ENCODE results near the gene TANGO6.

- TF ChIP-seq EZH2 (IDR thresholded peaks at IDR 0.05; ENCODE audit: low read length), result no peak
- no peak for TF ChIP-seq CTCF (optimal IDR thresholded peaks at IDR 0.05 in 1 of 3, IDR thresholded peaks at IDR 0.05 in 1 of 3, conservative IDR thresholded peaks at IDR 0.05 in 1 of 3; ENCODE audit: extremely low read depth in 1 of 3, insufficient read depth in 2 of 3, low read length in 3 of 3)
These were observed 267.1 kb downstream of the TANGO6 start for GRCh38 chr16:69110406-69110805.

Data from keratinocyte (primary cell).